HCT116 (cell line): ENCODE measurements around the gene ATP13A3.

ENCODE experiments used
- CTCF ChIP-seq, 3 experiments: fragments of 200-600 bp in 1 of 3; sonication (generic) in 1 of 3; IDR thresholded peaks in 2 of 3; conservative IDR thresholded peaks in 1 of 3; 2 replicates each; pipeline ENCODE4 v1.5.1; 2012 to 2017; ENCODE audit warnings: low read depth in 2 of 3, low read length in 2 of 3, antibody characterized with exemption in 1 of 3, borderline replicate concordance in 1 of 3, control low read depth in 1 of 3, mild to moderate bottlenecking in 1 of 3, mixed read lengths in 1 of 3, mixed run types in 1 of 3, moderate library complexity in 1 of 3; ENCODE audit not compliant: insufficient read depth in 1 of 3
- POLR2A ChIP-seq: IDR thresholded peaks from 2 replicates; pipeline ENCODE4 v1.7.0; 2011; ENCODE audit warnings: borderline replicate concordance; ENCODE audit not compliant: insufficient read depth, insufficient read length; ENCODE audit errors: extremely low read depth

DNA sequence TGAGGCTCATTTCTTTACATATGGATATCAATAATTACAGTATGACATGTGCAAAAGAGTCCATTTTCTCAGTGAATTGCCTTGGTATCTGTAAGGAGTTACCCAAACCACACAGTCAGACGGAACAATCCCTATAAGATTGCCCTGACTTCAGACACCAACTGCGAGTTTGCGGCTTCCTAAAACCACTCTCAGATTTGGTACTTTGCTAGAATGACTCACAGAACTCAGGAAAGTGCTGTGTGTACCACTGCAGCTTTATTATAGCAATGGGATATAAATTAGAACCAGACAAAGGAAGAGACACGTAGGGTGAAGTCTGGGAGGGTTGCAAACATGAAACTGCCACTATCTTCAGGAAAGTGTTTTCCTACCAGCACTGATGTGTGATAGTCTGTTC is 45.8 kb upstream of the ATP13A3 start:
- TF ChIP-seq CTCF (IDR thresholded peaks at IDR 0.05 in 2 of 3, conservative IDR thresholded peaks at IDR 0.05 in 1 of 3; ENCODE audit: borderline replicate concordance in 1 of 3, insufficient read depth in 1 of 3, low read depth in 2 of 3, low read length in 2 of 3) (no peak), POLR2A (no peak)
